Inferior parietal cortex (tissue), 1 donor: Measurements from ENCODE around the gene JCHAIN.
"Not testable (repeated sequence)": the region's sequence is repeated elsewhere in the genome, so short reads cannot be mapped to it uniquely, and the experiment has no call there.

Experiments
- DNase-seq: peaks from one replicate; pipeline ENCODE4 v3.0.0-alpha.2; 2016; ENCODE audit errors: extremely low spot score

JCHAIN gene

DNA sequence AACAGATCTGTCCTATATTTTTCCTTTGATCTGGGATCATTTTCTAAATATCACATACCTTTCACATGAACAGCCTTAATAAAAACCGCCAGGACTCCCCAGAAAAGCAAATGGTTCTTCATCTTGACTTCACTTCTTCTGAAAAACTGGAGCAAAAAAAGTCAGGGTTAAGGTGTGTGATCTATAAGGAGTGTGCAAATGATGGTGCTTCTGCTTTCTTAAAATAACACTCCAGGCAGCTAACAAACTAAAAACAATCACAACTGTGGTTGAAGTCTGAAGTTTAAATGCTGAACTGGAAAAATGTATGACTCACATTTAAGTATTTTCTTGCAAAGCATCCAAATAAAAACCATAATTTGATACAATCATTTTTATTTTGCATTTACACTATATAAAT lies at the start of gene JCHAIN:
Gene JCHAIN (minus strand): TSS at position 140 of the 400 bp plus-strand sequence. CDS start 18 bp downstream, at position 122.
- no peak for DNase-seq

GRCh38 chr4:70715097-70715496 lies 48.8 kb upstream of the JCHAIN start:
- no peak for DNase-seq

- DNase-seq: no peak
Observed at GRCh38 chr4:70714079-70714887, 48.0 kb upstream of the JCHAIN start.

GRCh38 chr4:70713453-70714078 lies 47.3 kb upstream of the JCHAIN start:
- no peak for DNase-seq

GRCh38 chr4:70712604-70713452 lies 46.5 kb upstream of the JCHAIN start:
- DNase-seq: no peak

DNA sequence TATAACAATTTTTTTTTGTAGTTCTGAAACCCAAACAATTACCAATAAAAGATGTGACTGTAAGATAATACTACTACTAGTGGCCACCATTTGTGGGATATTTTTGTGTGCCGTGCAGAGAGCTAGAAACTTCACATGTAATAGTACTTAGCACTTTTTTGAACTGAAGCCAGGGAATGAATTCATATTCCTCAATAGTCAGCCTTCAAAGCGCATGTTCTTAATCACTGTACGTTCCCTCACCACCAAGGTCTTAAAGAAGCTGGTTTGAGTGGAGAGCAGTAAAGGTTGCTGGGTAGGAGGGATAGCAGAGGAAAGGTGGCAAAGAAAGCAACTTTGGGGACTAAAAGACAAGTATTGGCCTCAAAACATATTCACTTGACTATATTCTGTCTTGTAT lies 45.8 kb upstream of the JCHAIN start:
- no peak for DNase-seq

GRCh38 chr4:70711599-70711998 lies 45.3 kb upstream of the JCHAIN start:
- DNase-seq: no peak

DNA sequence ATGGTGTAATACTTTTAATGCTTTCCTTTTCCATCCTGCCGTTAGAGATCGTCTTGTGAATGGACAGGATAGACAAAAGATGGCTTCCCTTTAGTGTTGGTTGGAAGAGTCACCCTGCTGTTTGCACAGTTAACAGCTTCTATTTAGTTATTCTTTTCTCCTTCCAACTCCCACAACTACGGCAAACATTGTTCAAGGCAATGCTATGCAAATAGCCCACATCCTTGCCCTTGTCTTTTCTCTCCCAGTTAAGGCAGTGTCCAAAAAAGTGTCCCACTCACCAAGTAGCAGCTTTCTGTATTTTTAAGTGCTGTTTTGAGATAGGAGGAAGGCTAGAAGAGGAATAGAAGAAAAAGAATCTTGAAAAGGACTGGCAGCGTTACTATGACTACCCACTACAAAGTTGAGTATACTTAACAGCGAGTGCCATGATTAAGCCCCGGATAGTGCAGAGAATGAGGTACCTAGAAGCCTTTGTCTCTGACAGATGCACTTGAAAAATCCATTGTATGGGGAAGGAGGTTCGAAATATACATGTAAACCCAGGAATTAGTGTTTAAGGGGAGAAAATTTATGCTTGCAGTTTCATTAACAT lies 43.4 kb upstream of the JCHAIN start:
- DNase-seq: no peak

GRCh38 chr4:70706516-70706915 lies 40.2 kb upstream of the JCHAIN start:
- DNase-seq: no peak

GRCh38 chr4:70706044-70706461 lies 39.7 kb upstream of the JCHAIN start:
- DNase-seq: no peak

DNA sequence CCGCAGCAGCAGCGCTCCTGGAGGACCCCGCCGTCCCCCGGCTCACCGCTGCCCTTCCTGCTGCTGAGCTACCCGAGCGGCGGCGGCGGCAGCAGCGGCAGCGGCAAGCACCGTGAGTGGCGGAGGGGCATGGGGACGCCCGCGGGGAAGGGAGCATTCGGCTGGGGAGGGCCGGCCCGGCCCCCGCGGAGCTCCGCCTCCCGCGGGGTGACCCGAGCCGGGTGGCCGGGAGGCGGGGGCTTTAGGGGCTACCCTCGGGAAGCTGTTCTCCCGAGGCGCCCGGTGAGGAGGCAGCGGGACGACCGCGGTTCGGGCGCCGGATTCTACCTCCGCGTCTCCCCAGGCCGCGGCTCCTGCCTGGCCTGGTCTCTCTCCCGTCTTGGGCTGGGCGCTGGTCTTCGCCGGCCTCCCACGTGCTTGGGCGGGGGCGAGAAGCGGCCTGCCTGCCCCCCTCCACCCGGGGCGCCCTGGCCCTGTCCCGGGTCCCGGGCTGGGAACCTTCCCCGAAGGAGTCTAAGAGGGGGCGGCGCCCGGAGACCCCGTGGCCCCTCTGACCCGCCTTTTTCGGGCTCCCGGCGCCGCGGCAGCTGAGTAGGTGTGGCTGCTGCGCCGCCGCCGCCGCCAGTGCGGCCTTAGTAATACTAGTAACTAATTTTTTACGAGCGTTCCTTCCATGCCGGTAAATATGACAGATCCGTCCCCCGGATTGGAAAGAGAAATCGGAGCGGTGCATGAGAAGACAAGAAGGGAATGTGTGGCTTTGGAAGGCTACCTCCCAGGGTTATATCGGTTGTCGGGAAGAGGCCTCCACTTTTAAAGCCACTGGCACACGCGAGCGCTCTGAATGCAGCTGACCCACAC lies 39.1 kb upstream of the JCHAIN start:
- DNase-seq: peak; percentile 53

- DNase-seq: no peak
Observed at GRCh38 chr4:70704931-70705182, 38.5 kb upstream of the JCHAIN start.

GRCh38 chr4:70704215-70704930 lies 38.1 kb upstream of the JCHAIN start:
- DNase-seq: no peak

- DNase-seq: peak; percentile 59
Observed at GRCh38 chr4:70703619-70704214, 37.4 kb upstream of the JCHAIN start.

DNA sequence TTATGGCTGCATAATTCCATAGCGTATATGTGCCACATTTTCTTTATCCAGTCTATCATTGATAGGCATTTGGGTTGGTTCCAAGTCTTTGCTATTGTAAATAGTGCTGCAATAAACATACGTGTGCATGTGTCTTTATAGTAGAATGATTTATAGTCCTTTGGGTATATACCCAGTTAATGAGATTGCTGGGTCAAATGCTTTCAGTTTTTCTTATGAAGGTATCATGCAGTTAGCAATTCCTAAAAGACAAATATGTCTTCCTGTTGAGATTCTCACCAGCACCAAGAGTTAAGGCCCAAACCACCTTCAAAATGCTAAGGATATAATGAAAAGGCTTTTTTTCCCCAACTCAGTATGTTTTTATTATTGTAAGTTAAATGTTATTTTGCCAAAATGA lies 36.3 kb upstream of the JCHAIN start:
- not testable (repeated sequence) for DNase-seq

- no peak for DNase-seq
Observed at GRCh38 chr4:70701271-70701670, 35.0 kb upstream of the JCHAIN start.

DNA sequence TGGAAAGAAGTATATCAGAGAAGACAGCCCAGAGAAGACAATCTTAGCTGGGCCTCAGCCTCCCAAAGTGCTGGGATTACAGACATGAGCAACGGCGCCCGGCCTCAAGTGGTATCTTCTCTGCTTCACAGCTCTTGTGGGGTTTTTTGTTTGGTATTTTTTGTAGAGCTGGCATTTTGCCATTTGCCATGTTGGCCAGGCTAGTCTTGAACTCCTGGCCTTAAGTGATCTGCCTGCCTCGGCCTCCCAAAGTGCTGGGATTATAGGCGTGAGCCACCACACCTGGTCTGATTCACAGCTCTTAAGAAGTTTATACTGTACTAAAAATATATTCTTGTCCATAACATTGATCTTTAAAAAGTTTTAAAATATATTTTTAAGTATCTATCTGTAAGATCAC lies 34.4 kb upstream of the JCHAIN start:
- DNase-seq: no peak

- DNase-seq: not testable (repeated sequence)
Observed at GRCh38 chr4:70698435-70698834, 32.1 kb upstream of the JCHAIN start.

- not testable (repeated sequence) for DNase-seq
Observed at GRCh38 chr4:70694633-70695032, 28.3 kb upstream of the JCHAIN start.

GRCh38 chr4:70691661-70692060 lies 25.4 kb upstream of the JCHAIN start:
- no peak for DNase-seq
